MM.1S (cell line): ENCODE data around the gene BANP.
"Not testable (repeated sequence)": the region's sequence is repeated elsewhere in the genome, so short reads cannot be mapped to it uniquely, and the experiment has no call there.

Experiments
- EZH2phosphoT487 ChIP-seq: fragments of 300-600 bp; sonication (generic); IDR thresholded peaks from 2 replicates; pipeline ENCODE4 v1.6.1; 2018; ENCODE audit warnings: antibody characterized with exemption, low read length
- TF ChIP-seq, protein P1 (sequence below): fragments of 300-600 bp; sonication (generic); IDR thresholded peaks from 2 replicates; pipeline ENCODE4 v1.5.1; 2016; ENCODE audit warnings: antibody characterized with exemption, low read length, mixed read lengths

DNA sequence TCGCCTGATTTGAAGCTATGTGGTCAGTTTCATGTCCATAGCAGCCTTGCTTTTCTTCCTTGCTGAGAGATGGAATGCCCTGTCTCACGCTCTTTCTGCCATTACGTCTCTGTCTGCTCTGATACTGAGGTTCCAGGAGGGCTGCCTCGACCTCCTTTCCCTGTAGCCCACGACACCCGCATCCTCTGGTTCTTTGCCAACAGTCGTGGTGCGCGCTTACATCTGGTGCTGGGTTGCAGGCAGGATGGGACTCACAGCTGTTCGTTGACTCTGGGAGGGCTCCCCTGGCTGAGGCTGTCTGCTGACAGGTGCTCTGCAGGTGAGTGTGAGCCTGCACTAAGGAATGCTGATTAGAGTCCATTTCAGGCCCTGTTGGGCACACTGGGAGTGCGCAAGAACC is 90.3 kb downstream of the BANP start:
- TF ChIP-seq, protein P1, sequence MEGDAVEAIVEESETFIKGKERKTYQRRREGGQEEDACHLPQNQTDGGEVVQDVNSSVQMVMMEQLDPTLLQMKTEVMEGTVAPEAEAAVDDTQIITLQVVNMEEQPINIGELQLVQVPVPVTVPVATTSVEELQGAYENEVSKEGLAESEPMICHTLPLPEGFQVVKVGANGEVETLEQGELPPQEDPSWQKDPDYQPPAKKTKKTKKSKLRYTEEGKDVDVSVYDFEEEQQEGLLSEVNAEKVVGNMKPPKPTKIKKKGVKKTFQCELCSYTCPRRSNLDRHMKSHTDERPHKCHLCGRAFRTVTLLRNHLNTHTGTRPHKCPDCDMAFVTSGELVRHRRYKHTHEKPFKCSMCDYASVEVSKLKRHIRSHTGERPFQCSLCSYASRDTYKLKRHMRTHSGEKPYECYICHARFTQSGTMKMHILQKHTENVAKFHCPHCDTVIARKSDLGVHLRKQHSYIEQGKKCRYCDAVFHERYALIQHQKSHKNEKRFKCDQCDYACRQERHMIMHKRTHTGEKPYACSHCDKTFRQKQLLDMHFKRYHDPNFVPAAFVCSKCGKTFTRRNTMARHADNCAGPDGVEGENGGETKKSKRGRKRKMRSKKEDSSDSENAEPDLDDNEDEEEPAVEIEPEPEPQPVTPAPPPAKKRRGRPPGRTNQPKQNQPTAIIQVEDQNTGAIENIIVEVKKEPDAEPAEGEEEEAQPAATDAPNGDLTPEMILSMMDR, result not testable (repeated sequence)
- not testable (repeated sequence) for TF ChIP-seq EZH2phosphoT487
